ENCODE measurements around the gene SLIT3.

DNA sequence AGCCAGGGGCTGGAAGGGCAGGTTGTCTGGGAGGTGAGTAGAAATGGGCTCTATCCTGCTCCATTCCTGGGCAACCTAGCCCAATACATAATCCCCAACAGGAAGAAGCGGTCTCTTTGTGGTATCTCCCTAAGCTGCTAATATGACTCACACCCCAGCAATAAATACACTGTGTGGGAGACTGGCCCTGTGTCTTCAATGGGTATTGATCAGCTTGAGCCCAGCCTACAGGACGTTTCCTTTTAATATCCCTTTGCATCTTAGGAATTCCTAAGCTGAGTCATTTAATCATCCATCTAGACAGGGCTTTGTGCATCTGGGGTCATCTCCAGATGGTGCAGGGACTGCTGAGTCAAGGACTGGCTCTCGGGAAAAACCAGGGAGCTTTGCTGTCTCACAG, 514.8 kb downstream of the SLIT3 start:
- no peak for TF ChIP-seq POLR2AphosphoS5 (IDR thresholded peaks at IDR 0.05; ENCODE audit: insufficient read depth in 1 of 2, low read depth in 1 of 2)
- TF ChIP-seq, protein P1, sequence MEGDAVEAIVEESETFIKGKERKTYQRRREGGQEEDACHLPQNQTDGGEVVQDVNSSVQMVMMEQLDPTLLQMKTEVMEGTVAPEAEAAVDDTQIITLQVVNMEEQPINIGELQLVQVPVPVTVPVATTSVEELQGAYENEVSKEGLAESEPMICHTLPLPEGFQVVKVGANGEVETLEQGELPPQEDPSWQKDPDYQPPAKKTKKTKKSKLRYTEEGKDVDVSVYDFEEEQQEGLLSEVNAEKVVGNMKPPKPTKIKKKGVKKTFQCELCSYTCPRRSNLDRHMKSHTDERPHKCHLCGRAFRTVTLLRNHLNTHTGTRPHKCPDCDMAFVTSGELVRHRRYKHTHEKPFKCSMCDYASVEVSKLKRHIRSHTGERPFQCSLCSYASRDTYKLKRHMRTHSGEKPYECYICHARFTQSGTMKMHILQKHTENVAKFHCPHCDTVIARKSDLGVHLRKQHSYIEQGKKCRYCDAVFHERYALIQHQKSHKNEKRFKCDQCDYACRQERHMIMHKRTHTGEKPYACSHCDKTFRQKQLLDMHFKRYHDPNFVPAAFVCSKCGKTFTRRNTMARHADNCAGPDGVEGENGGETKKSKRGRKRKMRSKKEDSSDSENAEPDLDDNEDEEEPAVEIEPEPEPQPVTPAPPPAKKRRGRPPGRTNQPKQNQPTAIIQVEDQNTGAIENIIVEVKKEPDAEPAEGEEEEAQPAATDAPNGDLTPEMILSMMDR (IDR thresholded peaks at IDR 0.05) = no peak
